ENCODE measurements around the gene TGFBR1. TPM values are rescaled to one million over a fixed set of nuclear protein-coding genes. Genes with fewer than 3 reads are reported as not detected.

Gene TGFBR1
- total RNA-seq, 2 donors from 2014 or later: 85.0 to 91.6 TPM

GRCh38 chr9:99125446-99125845, 20.5 kb downstream of the TGFBR1 start:
- no peak for DNase-seq (ENCODE audit: low spot score)
- intact Hi-C loops (cut with DNase I): no loop called here

- DNase-seq (ENCODE audit: low spot score): no peak
- intact Hi-C loops (cut with DNase I): no loop called here
Measured at GRCh38 chr9:99126312-99126711, 21.4 kb downstream of the TGFBR1 start.

- intact Hi-C loops (cut with DNase I): no loop called here
- DNase-seq (ENCODE audit: low spot score): no peak
Measured at GRCh38 chr9:99127356-99128132, 22.6 kb downstream of the TGFBR1 start.

- intact Hi-C loops (cut with DNase I): no loop called here
- no peak for DNase-seq (ENCODE audit: low spot score)
Measured at GRCh38 chr9:99128133-99128406, 23.2 kb downstream of the TGFBR1 start.

GRCh38 chr9:99129091-99129490, 24.2 kb downstream of the TGFBR1 start:
- intact Hi-C loops (cut with DNase I): no loop called here
- no peak for DNase-seq (ENCODE audit: low spot score)

- DNase-seq (ENCODE audit: low spot score): no peak
- intact Hi-C loops (cut with DNase I): no loop called here
Measured at GRCh38 chr9:99130069-99130468, 25.2 kb downstream of the TGFBR1 start.

- no peak for DNase-seq (ENCODE audit: low spot score)
- intact Hi-C loops (cut with DNase I): no loop called here
Measured at GRCh38 chr9:99133145-99133544, 28.2 kb downstream of the TGFBR1 start.

- no peak for DNase-seq (ENCODE audit: low spot score)
- intact Hi-C loops (cut with DNase I): loop anchor here in 1 of 2 donors (5.0 kb wide), 1 partner anchor 273 kb away; no protein-coding TSS in a partner anchor
Measured at GRCh38 chr9:99134893-99135341, 30.0 kb downstream of the TGFBR1 start.

- no peak for DNase-seq (ENCODE audit: low spot score)
- intact Hi-C loops (cut with DNase I): loop anchor here in 1 of 2 donors (5.0 kb wide), 1 partner anchor 273 kb away; no protein-coding TSS in a partner anchor
Measured at GRCh38 chr9:99135456-99135855, 30.5 kb downstream of the TGFBR1 start.

- intact Hi-C loops (cut with DNase I): loop anchor here in 1 of 2 donors (5.0 kb wide), 1 partner anchor 275 kb away; no protein-coding TSS in a partner anchor
- DNase-seq (ENCODE audit: low spot score): no peak
Measured at GRCh38 chr9:99137225-99137624, 32.3 kb downstream of the TGFBR1 start.

- DNase-seq (ENCODE audit: low spot score): no peak
- intact Hi-C loops (cut with DNase I): loop anchor here in 1 of 2 donors (5.0 kb wide), 1 partner anchor 276 kb away; no protein-coding TSS in a partner anchor
Measured at GRCh38 chr9:99137891-99138290, 33.0 kb downstream of the TGFBR1 start.

- intact Hi-C loops (cut with DNase I): loop anchor here in 1 of 2 donors (5.0 kb wide), 1 partner anchor 276 kb away; no protein-coding TSS in a partner anchor
- DNase-seq (ENCODE audit: low spot score): no peak
Measured at GRCh38 chr9:99138424-99139284, 33.7 kb downstream of the TGFBR1 start.

GRCh38 chr9:99139868-99140267, 35.0 kb downstream of the TGFBR1 start:
- intact Hi-C loops (cut with DNase I): loop anchor here (5.0 to 10.0 kb wide), 2 partner anchors 278 to 295 kb away; no protein-coding TSS in a partner anchor
- DNase-seq (ENCODE audit: low spot score): no peak

- intact Hi-C loops (cut with DNase I): loop anchor here (10.0 kb wide), 1 partner anchor 296 kb away; no protein-coding TSS in a partner anchor
- no peak for DNase-seq (ENCODE audit: low spot score)
Measured at GRCh38 chr9:99140685-99141314, 35.9 kb downstream of the TGFBR1 start.

- intact Hi-C loops (cut with DNase I): loop anchor here (10.0 kb wide), 1 partner anchor 297 kb away; no protein-coding TSS in a partner anchor
Measured at GRCh38 chr9:99141849-99142248, 36.9 kb downstream of the TGFBR1 start.

GRCh38 chr9:99142275-99142674, 37.4 kb downstream of the TGFBR1 start:
- intact Hi-C loops (cut with DNase I): loop anchor here (10.0 kb wide), 1 partner anchor 297 kb away; no protein-coding TSS in a partner anchor
- DNase-seq (ENCODE audit: low spot score): no peak

More at GRCh38 chr9:99141849-99142248, 36.9 kb downstream of the TGFBR1 start:
- no peak for DNase-seq (ENCODE audit: low spot score)

- intact Hi-C loops (cut with DNase I): loop anchor here (10.0 kb wide), 1 partner anchor 299 kb away; no protein-coding TSS in a partner anchor
- no peak for DNase-seq (ENCODE audit: low spot score)
Measured at GRCh38 chr9:99143655-99144054, 38.7 kb downstream of the TGFBR1 start.

GRCh38 chr9:99144966-99145365, 40.1 kb downstream of the TGFBR1 start:
- no peak for DNase-seq (ENCODE audit: low spot score)
- intact Hi-C loops (cut with DNase I): loop anchor here (10.0 kb wide), 1 partner anchor 300 kb away; no protein-coding TSS in a partner anchor

GRCh38 chr9:99146574-99146973, 41.7 kb downstream of the TGFBR1 start:
- DNase-seq (ENCODE audit: low spot score): no peak
- intact Hi-C loops (cut with DNase I): loop anchor here (10.0 kb wide), 1 partner anchor 302 kb away; no protein-coding TSS in a partner anchor
